Measurements from ENCODE around the gene PZP.

DNA sequence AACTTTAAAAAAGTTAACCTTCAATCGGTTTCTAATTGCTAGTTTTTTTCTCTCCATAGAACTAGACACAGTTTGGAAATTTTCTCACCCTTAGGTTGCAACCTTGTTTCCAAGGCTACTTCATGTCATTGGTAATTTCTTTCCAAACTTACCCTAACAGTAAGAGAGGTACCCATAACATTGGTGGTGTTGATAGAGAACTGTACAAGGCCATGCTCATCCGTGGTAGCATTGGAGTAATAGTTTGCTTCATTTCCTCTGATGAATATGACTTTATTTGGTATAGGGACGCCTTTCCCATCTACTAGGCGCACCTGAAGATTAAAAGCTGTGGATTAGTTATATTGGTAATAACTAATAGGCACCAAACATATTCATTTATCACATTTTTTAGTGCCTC is 104.1 kb downstream of the PZP start:
- TF ChIP-seq EP300 (conservative IDR thresholded peaks at IDR 0.05; ENCODE audit: poor library complexity, severe bottlenecking): no peak
- TF ChIP-seq, protein P1, sequence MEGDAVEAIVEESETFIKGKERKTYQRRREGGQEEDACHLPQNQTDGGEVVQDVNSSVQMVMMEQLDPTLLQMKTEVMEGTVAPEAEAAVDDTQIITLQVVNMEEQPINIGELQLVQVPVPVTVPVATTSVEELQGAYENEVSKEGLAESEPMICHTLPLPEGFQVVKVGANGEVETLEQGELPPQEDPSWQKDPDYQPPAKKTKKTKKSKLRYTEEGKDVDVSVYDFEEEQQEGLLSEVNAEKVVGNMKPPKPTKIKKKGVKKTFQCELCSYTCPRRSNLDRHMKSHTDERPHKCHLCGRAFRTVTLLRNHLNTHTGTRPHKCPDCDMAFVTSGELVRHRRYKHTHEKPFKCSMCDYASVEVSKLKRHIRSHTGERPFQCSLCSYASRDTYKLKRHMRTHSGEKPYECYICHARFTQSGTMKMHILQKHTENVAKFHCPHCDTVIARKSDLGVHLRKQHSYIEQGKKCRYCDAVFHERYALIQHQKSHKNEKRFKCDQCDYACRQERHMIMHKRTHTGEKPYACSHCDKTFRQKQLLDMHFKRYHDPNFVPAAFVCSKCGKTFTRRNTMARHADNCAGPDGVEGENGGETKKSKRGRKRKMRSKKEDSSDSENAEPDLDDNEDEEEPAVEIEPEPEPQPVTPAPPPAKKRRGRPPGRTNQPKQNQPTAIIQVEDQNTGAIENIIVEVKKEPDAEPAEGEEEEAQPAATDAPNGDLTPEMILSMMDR (IDR thresholded peaks at IDR 0.05; ENCODE audit: poor library complexity, severe bottlenecking): no peak
- no peak for TF ChIP-seq EZH2 (IDR thresholded peaks at IDR 0.05; ENCODE audit: borderline replicate concordance, insufficient read depth, low read length, poor library complexity, severe bottlenecking)
